ENCODE measurements around the gene FBXL19.

FBXL19 gene

GRCh38 chr16:30997725-30998711, 74.6 kb downstream of the FBXL19 start:
- in situ Hi-C loops (cut with MboI; ENCODE audit: low pct_unique_long_range_greater_than_20kb, low sequenced_read_pairs, unreplicated experiment) = no loop called here
- no peak for TF ChIP-seq CTCF (IDR thresholded peaks at IDR 0.05; ENCODE audit: extremely low read depth, insufficient read depth, missing control alignments)
- no peak for DNase-seq (ENCODE audit: low spot score)

All from GM13977 (cell line).